HepG2 (cell line): ENCODE measurements around the gene CDHR3. TPM values are rescaled to one million over a fixed set of nuclear protein-coding genes. Genes with fewer than 3 reads are reported as not detected.
A peak's percentile ranks its signal among the peaks of the same experiment; 100 is the strongest.

Source experiments
- ATAC-seq: fragments of 200-7000 bp; cut with Tn5 transposase; 3 replicates; pipeline ENCODE4 v1.9.1; 2020; ENCODE audit warnings: mild to moderate bottlenecking, moderate library complexity
- BruUV-seq: library from RNA; stranded (reverse); fragments of 400-500 nt; replicated peaks from 2 replicates; lab custom pipeline; 2021; lab: Mats Ljungman, UMichigan
- CTCF ChIA-PET: fragments of 300-600 bp; formaldehyde crosslinking; extraction: SDS; loops from one replicate; lab custom pipeline; 2021; ENCODE audit warnings: low total read pairs, inconsistent platforms, low intra/inter-chr PET ratio; lab: Yijun Ruan, JAX
- POLR2A ChIA-PET: fragments of 350-600 bp; sonication (Branson Sonifier 250); formaldehyde crosslinking; loops from one replicate; lab custom pipeline; 2020; ENCODE audit warnings: antibody characterized with exemption, inconsistent platforms; lab: Yijun Ruan, JAX
- DNase-seq: peaks from one replicate; pipeline ENCODE4 v3.0.0-alpha.2; 2015; ENCODE audit warnings: low spot score
- FAIRE-seq: peaks from 3 replicates; lab custom pipeline; 2011; peaks lifted over from hg19 to GRCh38; lab: Jason Lieb, UNC
- H2AFZ ChIP-seq: one replicate; pipeline ENCODE4 v1.6.1; 2011; ENCODE audit warnings: low read length, inconsistent platforms
- H3K27ac ChIP-seq: fragments of 300-600 bp; 3 replicates; pipeline ENCODE4 v1.8.0; 2011; ENCODE audit warnings: mixed run types, mild to moderate bottlenecking, mixed read lengths, low read length, inconsistent platforms; ENCODE audit not compliant: insufficient read depth; ENCODE audit errors: extremely low read length
- H3K27me3 ChIP-seq, 2 experiments: fragments of 200-600 bp in 1 of 2; 2 replicates in 1 of 2; 3 replicates in 1 of 2; pipeline versions ENCODE4 v1.6.0 to v1.8.0; 2011; ENCODE audit warnings: low read length in 2 of 2, mild to moderate bottlenecking in 2 of 2, moderate library complexity in 2 of 2, inconsistent platforms in 1 of 2; ENCODE audit not compliant: insufficient read depth in 2 of 2, control insufficient read depth in 1 of 2
- H3K36me3 ChIP-seq, 2 experiments: fragments of 200-600 bp in 1 of 2; replicated peaks in 1 of 2; 2 replicates in 1 of 2; 3 replicates in 1 of 2; pipeline versions ENCODE4 v1.5.1 to v1.8.0; 2011; ENCODE audit warnings: low read length in 2 of 2, inconsistent platforms in 1 of 2; ENCODE audit not compliant: insufficient read depth in 2 of 2, control insufficient read depth in 1 of 2
- H3K4me1 ChIP-seq: 2 replicates; pipeline ENCODE4 v1.5.1; 2012; ENCODE audit warnings: low read length, inconsistent platforms; ENCODE audit not compliant: insufficient read depth
- H3K4me2 ChIP-seq: 2 replicates; pipeline ENCODE4 v1.6.0; 2011; ENCODE audit warnings: low read depth, low read length, inconsistent platforms
- H3K4me3 ChIP-seq, 3 experiments: fragments of 200-600 bp in 1 of 3; sonication (generic), shearing (Covaris generic) in 1 of 3; replicated peaks in 1 of 3; 2 replicates each; pipeline ENCODE4 v1.5.1; 2011 to 2016; ENCODE audit warnings: low read length in 3 of 3, inconsistent platforms in 2 of 3, low read depth in 2 of 3, mild to moderate bottlenecking in 2 of 3, control low read depth in 1 of 3, mixed read lengths in 1 of 3; ENCODE audit not compliant: insufficient read depth in 1 of 3
- H3K79me2 ChIP-seq: one replicate; pipeline ENCODE4 v1.6.1; 2011; ENCODE audit warnings: low read length, inconsistent platforms; ENCODE audit not compliant: insufficient read depth
- H3K9ac ChIP-seq: 2 replicates; pipeline ENCODE4 v1.6.0; 2011; ENCODE audit warnings: mild to moderate bottlenecking, low read depth, low read length, inconsistent platforms; ENCODE audit not compliant: insufficient read depth
- H3K9me3 ChIP-seq: 2 replicates; pipeline ENCODE4 v1.5.1; 2012; ENCODE audit warnings: mild to moderate bottlenecking, low read length
- H4K20me1 ChIP-seq: 2 replicates; pipeline ENCODE4 v1.6.0; 2011; ENCODE audit warnings: inconsistent platforms, mild to moderate bottlenecking, low read length, moderate library complexity; ENCODE audit not compliant: insufficient read depth
- CEBPB ChIP-seq: IDR thresholded peaks from 2 replicates; pipeline ENCODE4 v1.6.1; 2011; ENCODE audit warnings: low read depth, low read length, improper control_type of control experiment, borderline replicate concordance
- FOXJ3 ChIP-seq: sonication (generic); formaldehyde crosslinking; IDR thresholded peaks from 2 replicates; pipeline ENCODE4 v1.4.0; 2020; ENCODE audit warnings: missing genetic modification reagents, mild to moderate bottlenecking, borderline replicate concordance
- FOXP1 ChIP-seq, 2 experiments: fragments of 450-650 bp in 1 of 2; IDR thresholded peaks; 2 replicates each; pipeline ENCODE4 v1.6.1; 2017 to 2018; ENCODE audit warnings: antibody characterized with exemption in 1 of 2
- HDAC1 ChIP-seq: sonication (generic); formaldehyde crosslinking; IDR thresholded peaks from 2 replicates; pipeline ENCODE4 v1.5.1; 2020; ENCODE audit warnings: mild to moderate bottlenecking, missing genetic modification reagents
- HOXA3 ChIP-seq: sonication (generic); formaldehyde crosslinking; IDR thresholded peaks from 2 replicates; pipeline ENCODE4 v1.5.0; 2020; ENCODE audit warnings: missing genetic modification reagents
- NR2C2 ChIP-seq: sonication (generic); formaldehyde crosslinking; IDR thresholded peaks from 2 replicates; pipeline ENCODE4 v1.4.0; 2020; ENCODE audit warnings: missing genetic modification reagents, mild to moderate bottlenecking, moderate library complexity, borderline replicate concordance
- PAXIP1 ChIP-seq: sonication (generic); formaldehyde crosslinking; conservative IDR thresholded peaks from 2 replicates; pipeline ENCODE4 v1.4.0; 2020; ENCODE audit warnings: mild to moderate bottlenecking, missing genetic modification reagents, moderate library complexity
- POLR2A ChIP-seq, 2 experiments: IDR thresholded peaks; 2 replicates each; pipeline ENCODE4 v1.6.1; 2011; ENCODE audit warnings: low read depth in 2 of 2, low read length in 2 of 2, mild to moderate bottlenecking in 1 of 2, moderate library complexity in 1 of 2; ENCODE audit not compliant: insufficient read depth in 1 of 2
- RARG ChIP-seq: sonication (generic); formaldehyde crosslinking; IDR thresholded peaks from 2 replicates; pipeline ENCODE4 v1.4.0; 2020; ENCODE audit warnings: low read depth, mild to moderate bottlenecking, missing genetic modification reagents
- REXO4 ChIP-seq: sonication (generic); formaldehyde crosslinking; IDR thresholded peaks from 2 replicates; pipeline ENCODE4 v1.8.0; 2022; ENCODE audit warnings: missing genetic modification reagents, mild to moderate bottlenecking, borderline replicate concordance
- TGIF2 ChIP-seq: IDR thresholded peaks from 2 replicates; pipeline ENCODE4 v1.6.1; 2016; ENCODE audit warnings: control low read depth, missing compliant biosample characterization
- ZBTB7B ChIP-seq: sonication (generic); formaldehyde crosslinking; IDR thresholded peaks from 2 replicates; pipeline ENCODE4 v1.4.0; 2020; ENCODE audit warnings: missing genetic modification reagents
- ZNF343 ChIP-seq: sonication (generic); formaldehyde crosslinking; IDR thresholded peaks from 2 replicates; pipeline ENCODE4 v1.4.0; 2020; ENCODE audit warnings: mild to moderate bottlenecking, missing genetic modification reagents
- ZSCAN22 ChIP-seq: sonication (generic); formaldehyde crosslinking; IDR thresholded peaks from 2 replicates; pipeline ENCODE4 v1.4.0; 2020; ENCODE audit warnings: mild to moderate bottlenecking, missing genetic modification reagents
- WGBS: methylation state at CpG from one replicate; pipeline ENCODE4 v1.1.6; 2017; ENCODE audit warnings: low lambda C conversion rate; 5-methylcytosine and 5-hydroxymethylcytosine counted together
- in situ Hi-C: cut with HindIII; loops from 2 replicates; pipeline ENCODE4 v1.10.0; 2017; ENCODE audit warnings: low pct_unique_long_range_greater_than_20kb; ENCODE audit not compliant: extremely low pct_ligation_motif_present
- intact Hi-C: fragments of 100-400 bp; cut with micrococcal nuclease; formaldehyde crosslinking; loops from one replicate; pipeline ENCODE4 v1.10.0; 2022; ENCODE audit not compliant: unreplicated experiment
- polyA plus RNA-seq, 8 experiments: library from polyadenylated mRNA; depleted of rRNA in 3 of 8; stranded (reverse) in 7 of 8; unstranded in 1 of 8; fragments of >200 nt; fragmentation: Illumina TruSeq in 4 of 8; extraction: Trizol in 4 of 8; gene quantifications; 2 replicates each; pipeline versions ENCODE4 v1.2.1 to v1.2.3, GENCODE V29; 2011 to 2016; ENCODE audit warnings: low read depth in 4 of 8, missing spikeins in 1 of 8, mixed read lengths in 1 of 8; ENCODE audit not compliant: insufficient read depth in 1 of 8
- total RNA-seq, 5 experiments: library from RNA; depleted of rRNA; stranded (reverse); fragments of >200 nt; fragmentation: Illumina TruSeq; extraction: Trizol; gene quantifications; 2 replicates each; pipeline ENCODE4 v1.2.3, GENCODE V29; 2016; ENCODE audit warnings: low read depth in 1 of 5
- TF ChIP-seq, protein P1 (sequence below): sonication (generic); formaldehyde crosslinking; IDR thresholded peaks from 2 replicates; pipeline ENCODE4 v1.5.0; 2020; ENCODE audit warnings: missing genetic modification reagents

Gene CDHR3
- total and polyA plus RNA-seq, 2 of the 13 experiments (the other 11 are each of a cell fraction or from before 2014, with no cell fraction given) = 6.5 to 11.8 TPM

- Histone ChIP-seq H3K4me3 (no peak overlapping the region), H3K79me2 (no peaks in the 10 kb centered on the region)
- TF ChIP-seq FOXJ3 (CRISPR knock-in tag) (no peak), ZSCAN22 (CRISPR knock-in tag) (no peak), HDAC1 (CRISPR knock-in tag) (no peak), ZNF343 (CRISPR knock-in tag) (no peak), ZBTB7B (CRISPR knock-in tag) (no peak), RARG (CRISPR knock-in tag) (no peak), REXO4 (CRISPR knock-in tag) (no peak), HOXA3 (CRISPR knock-in tag) (no peak)
- TF ChIP-seq, all 625 proteins: peak for 0
- no peak for DNase-seq
- CTCF ChIA-PET = no interaction called here
- no peak for ATAC-seq
- in situ Hi-C loops = no loop called here
- H3K4me1 ChIP-seq = peaks cover 22% of the 10 kb centered on the region
- H3K36me3 ChIP-seq = no peaks in the 10 kb centered on the region
- intact Hi-C loops = loop anchor here (10.0 kb wide), 1 partner anchor 217 kb away; no protein-coding TSS in a partner anchor
- no peak overlapping the region for H3K4me2 ChIP-seq
- H3K27me3 ChIP-seq = no peaks in the 10 kb centered on the region
- no peaks in the 10 kb centered on the region for H3K9me3 ChIP-seq
- no peaks in the 10 kb centered on the region for H4K20me1 ChIP-seq
- POLR2A ChIA-PET = no interaction called here
- no peak for FAIRE-seq
- H3K27ac ChIP-seq = no peak overlapping the region
- 100% methylated on average over 1 of the region's 3 CpGs for WGBS
- BruUV-seq = no TSS peak
- no peak overlapping the region for H3K9ac ChIP-seq
- H2AFZ ChIP-seq = no peak overlapping the region
Observed at GRCh38 chr7:105937411-105937810, 25.7 kb upstream of the CDHR3 start.

DNA sequence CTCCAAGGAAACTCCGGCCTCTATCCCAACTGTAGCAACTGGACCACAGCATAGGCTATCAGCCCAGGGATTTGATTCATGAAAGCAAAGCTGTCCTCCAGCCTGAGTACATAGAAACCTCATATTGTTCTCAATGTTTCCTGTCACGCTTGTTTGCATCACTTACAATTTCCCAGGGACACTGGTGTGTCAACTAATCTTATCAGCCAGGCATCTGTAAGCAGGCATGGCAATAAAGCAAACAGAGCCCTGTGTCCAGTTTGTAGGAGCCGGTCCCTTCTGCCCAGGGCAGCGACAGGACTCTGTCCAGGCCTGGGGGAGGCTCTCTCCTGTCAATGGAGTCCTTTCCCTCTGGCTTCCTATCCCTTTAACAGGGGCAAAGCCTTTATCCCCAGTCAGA, 23.0 kb upstream of the CDHR3 start:
- Histone ChIP-seq H3K36me3 (0 out of 5 replicates have a peak, but pooled peaks cover 0 to 3% of the 10 kb centered on the region in 2 experiments), H3K27me3 (no peaks in the 10 kb centered on the region), H3K9me3 (no peaks in the 10 kb centered on the region), H3K9ac (no peak overlapping the region), H3K79me2 (no peaks in the 10 kb centered on the region), H3K27ac (no peak overlapping the region), H3K4me1 (peaks cover 20% of the 10 kb centered on the region), H3K4me3 (no peak overlapping the region), H2AFZ (no peak overlapping the region), H4K20me1 (no peaks in the 10 kb centered on the region), H3K4me2 (no peak overlapping the region)
- in situ Hi-C loops (loop anchor here (5.0 kb wide), 1 partner anchor 102 kb away; no protein-coding TSS in a partner anchor), intact Hi-C loops (loop anchor here (5.0 kb wide), 1 partner anchor 63 kb away; the partner anchor contains the start of gene ATXN7L1)
- CTCF ChIA-PET = no interaction called here
- ATAC-seq (peak; percentile 93), DNase-seq (peak; percentile 81), FAIRE-seq (no peak)
- POLR2A ChIA-PET = no interaction called here
- WGBS = 37% methylated on average over 4 of the region's 4 CpGs
- no TSS peak for BruUV-seq
- no peak for TF ChIP-seq NR2C2
- no peak for TF ChIP-seq FOXP1 (IDR thresholded peaks at IDR 0.05)
- peak; percentile 80 for TF ChIP-seq FOXP1 (CRISPR knock-in tag; IDR thresholded peaks at IDR 0.05)
- no peak for TF ChIP-seq TGIF2 (CRISPR knock-in tag)
- TF ChIP-seq PAXIP1 = no peak
- TF ChIP-seq, protein P1, sequence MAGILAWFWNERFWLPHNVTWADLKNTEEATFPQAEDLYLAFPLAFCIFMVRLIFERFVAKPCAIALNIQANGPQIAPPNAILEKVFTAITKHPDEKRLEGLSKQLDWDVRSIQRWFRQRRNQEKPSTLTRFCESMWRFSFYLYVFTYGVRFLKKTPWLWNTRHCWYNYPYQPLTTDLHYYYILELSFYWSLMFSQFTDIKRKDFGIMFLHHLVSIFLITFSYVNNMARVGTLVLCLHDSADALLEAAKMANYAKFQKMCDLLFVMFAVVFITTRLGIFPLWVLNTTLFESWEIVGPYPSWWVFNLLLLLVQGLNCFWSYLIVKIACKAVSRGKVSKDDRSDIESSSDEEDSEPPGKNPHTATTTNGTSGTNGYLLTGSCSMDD (CRISPR knock-in tag) = no peak
- peak; percentile 33; the same call in 1 of the 2 replicates for TF ChIP-seq CEBPB
- no peak for TF ChIP-seq POLR2A (IDR thresholded peaks at IDR 0.05; ENCODE audit: insufficient read depth in 1 of 2, low read depth in 2 of 2, low read length in 2 of 2)
